OCI-LY1 (cell line): Measurements from ENCODE around the gene MRFAP1.
A peak's percentile ranks its signal among the peaks of the same experiment; 100 is the strongest.

Experiments used
- H2AFZ ChIP-seq: fragments of 200-600 bp; sonication (generic), shearing (Covaris generic); 2 replicates; pipeline ENCODE4 v1.6.0; 2014; ENCODE audit warnings: antibody characterized with exemption, mild to moderate bottlenecking, low read length
- H3F3A ChIP-seq: fragments of 200-600 bp; sonication (generic), shearing (Covaris generic); 2 replicates; pipeline ENCODE4 v1.6.0; 2014; ENCODE audit warnings: mild to moderate bottlenecking, antibody characterized with exemption, low read length, moderate library complexity; ENCODE audit not compliant: insufficient read depth
- H3K27ac ChIP-seq: fragments of 200-600 bp; sonication (generic); 2 replicates; pipeline ENCODE4 v1.5.1; 2014; ENCODE audit warnings: low read length, mixed run types, mild to moderate bottlenecking, low read depth; ENCODE audit not compliant: poor library complexity, severe bottlenecking
- H3K27me3 ChIP-seq: fragments of 200-600 bp; sonication (generic); 2 replicates; pipeline ENCODE4 v1.6.0; 2014; ENCODE audit warnings: antibody characterized with exemption, mild to moderate bottlenecking, low read length, moderate library complexity; ENCODE audit not compliant: insufficient read depth
- H3K36me3 ChIP-seq: fragments of 200-600 bp; sonication (generic); 2 replicates; pipeline ENCODE4 v1.6.1; 2014; ENCODE audit warnings: mild to moderate bottlenecking, antibody characterized with exemption, low read length, moderate library complexity, mixed read lengths; ENCODE audit not compliant: insufficient read depth
- H3K4me1 ChIP-seq: fragments of 200-600 bp; sonication (generic); 2 replicates; pipeline ENCODE4 v1.5.1; 2014; ENCODE audit warnings: mild to moderate bottlenecking, low read length, moderate library complexity; ENCODE audit not compliant: insufficient read depth, severe bottlenecking
- H3K4me2 ChIP-seq: fragments of 200-600 bp; sonication (generic), shearing (Covaris generic); 2 replicates; pipeline ENCODE4 v1.6.1; 2014; ENCODE audit warnings: low read length
- H3K4me3 ChIP-seq: fragments of 200-600 bp; sonication (generic); 2 replicates; pipeline ENCODE4 v1.5.1; 2014; ENCODE audit warnings: low read length, low read depth, mild to moderate bottlenecking, mixed read lengths; ENCODE audit not compliant: poor library complexity, severe bottlenecking
- H3K79me2 ChIP-seq: fragments of 200-600 bp; shearing (Covaris generic); 2 replicates; pipeline ENCODE4 v1.6.1; 2016; ENCODE audit warnings: mixed run types, low read length, mixed read lengths; ENCODE audit not compliant: insufficient read depth
- H3K9ac ChIP-seq: fragments of 200-600 bp; sonication (generic), shearing (Covaris generic); 2 replicates; pipeline ENCODE4 v1.6.1; 2014; ENCODE audit warnings: mild to moderate bottlenecking, low read length, mixed read lengths
- H3K9me2 ChIP-seq: fragments of 200-600 bp; sonication (generic), shearing (Covaris generic); 2 replicates; pipeline ENCODE4 v1.6.1; 2014; ENCODE audit warnings: low read depth, mild to moderate bottlenecking, low read length, mixed read lengths
- H3K9me3 ChIP-seq: fragments of 200-600 bp; shearing (Covaris generic); 2 replicates; pipeline ENCODE4 v1.6.1; 2014; ENCODE audit warnings: low read length, mixed read lengths
- H4K20me1 ChIP-seq: fragments of 200-600 bp; sonication (generic), shearing (Covaris generic); 2 replicates; pipeline ENCODE4 v1.6.0; 2016; ENCODE audit warnings: mild to moderate bottlenecking, low read length; ENCODE audit not compliant: insufficient read depth
- CTCF ChIP-seq: fragments of 200-600 bp; sonication (generic), shearing (Covaris generic); IDR thresholded peaks from 2 replicates; pipeline ENCODE4 v1.5.1; 2017; ENCODE audit warnings: mild to moderate bottlenecking, antibody characterized with exemption, low read length, moderate library complexity, mixed read lengths
- EZH2 ChIP-seq: fragments of 200-600 bp; sonication (generic), shearing (Covaris generic); IDR thresholded peaks from 2 replicates; pipeline ENCODE4 v1.8.0; 2017; ENCODE audit warnings: borderline replicate concordance, mixed run types, mild to moderate bottlenecking, antibody characterized with exemption, low read length, moderate library complexity, mixed read lengths

MRFAP1 gene

GRCh38 chr4:6684656-6685055 is 44.2 kb downstream of the MRFAP1 start:
- H3K9me2 ChIP-seq, result no peaks in the 10 kb centered on the region
- no peaks in the 10 kb centered on the region for H3K27me3 ChIP-seq
- H3K4me3 ChIP-seq, result no peak overlapping the region
- no peak overlapping the region for H3K4me2 ChIP-seq
- H3F3A ChIP-seq, result no peaks in the 10 kb centered on the region
- H3K9ac ChIP-seq, result no peak overlapping the region
- no peak for TF ChIP-seq CTCF
- no peak for TF ChIP-seq EZH2
- H4K20me1 ChIP-seq, result no peaks in the 10 kb centered on the region
- no peak overlapping the region for H2AFZ ChIP-seq
- H3K4me1 ChIP-seq, result no peaks in the 10 kb centered on the region
- H3K36me3 ChIP-seq, result no peaks in the 10 kb centered on the region; the same call in 1 of the 2 replicates
- no peaks in the 10 kb centered on the region for H3K9me3 ChIP-seq
- H3K27ac ChIP-seq, result no peak overlapping the region
- H3K79me2 ChIP-seq, result no peaks in the 10 kb centered on the region

GRCh38 chr4:6686104-6686787 is 45.8 kb downstream of the MRFAP1 start:
- no peak overlapping the region for H3K27ac ChIP-seq
- no peaks in the 10 kb centered on the region for H3K79me2 ChIP-seq
- no peak overlapping the region for H3K4me3 ChIP-seq
- TF ChIP-seq EZH2 (no peak), CTCF (no peak)
- no peaks in the 10 kb centered on the region for H4K20me1 ChIP-seq
- H2AFZ ChIP-seq, result no peak overlapping the region
- H3K4me2 ChIP-seq, result no peak overlapping the region
- H3F3A ChIP-seq, result no peaks in the 10 kb centered on the region
- no peaks in the 10 kb centered on the region for H3K27me3 ChIP-seq
- H3K4me1 ChIP-seq, result no peaks in the 10 kb centered on the region
- no peak overlapping the region for H3K9ac ChIP-seq
- no peaks in the 10 kb centered on the region for H3K36me3 ChIP-seq
- H3K9me2 ChIP-seq, result no peaks in the 10 kb centered on the region
- no peaks in the 10 kb centered on the region for H3K9me3 ChIP-seq

GRCh38 chr4:6687947-6688878 is 47.7 kb downstream of the MRFAP1 start:
- H3K4me2 ChIP-seq, result no peak overlapping the region
- H3K4me3 ChIP-seq, result no peak overlapping the region
- no peak overlapping the region for H3K9ac ChIP-seq
- no peaks in the 10 kb centered on the region for H3K4me1 ChIP-seq
- TF ChIP-seq EZH2 (no peak), CTCF (peak; percentile 10; the same call in 1 of the 2 replicates)
- H3K79me2 ChIP-seq, result no peaks in the 10 kb centered on the region
- H2AFZ ChIP-seq, result no peak overlapping the region
- H3K9me2 ChIP-seq, result no peaks in the 10 kb centered on the region
- no peaks in the 10 kb centered on the region for H3K9me3 ChIP-seq
- H3K27ac ChIP-seq, result no peak overlapping the region
- H4K20me1 ChIP-seq, result no peaks in the 10 kb centered on the region
- H3K36me3 ChIP-seq, result no peaks in the 10 kb centered on the region
- H3F3A ChIP-seq, result no peaks in the 10 kb centered on the region
- no peaks in the 10 kb centered on the region for H3K27me3 ChIP-seq
